Measurements from ENCODE around the gene GALNT18.

The GALNT18 gene

GRCh38 chr11:11279956-11280689 lies 341.7 kb downstream of the GALNT18 start:
- TF ChIP-seq POU6F1 (CRISPR knock-in tag; IDR thresholded peaks at IDR 0.05; ENCODE audit: borderline replicate concordance, low read depth) = no peak
- no peak for TF ChIP-seq ZC3H10 (CRISPR knock-in tag; IDR thresholded peaks at IDR 0.05)
- no peak for TF ChIP-seq ESRRG (CRISPR knock-in tag; IDR thresholded peaks at IDR 0.05)
- no peak for TF ChIP-seq TSHZ2 (CRISPR knock-in tag; IDR thresholded peaks at IDR 0.05)
- TF ChIP-seq SNAI2 (CRISPR knock-in tag; IDR thresholded peaks at IDR 0.05) = no peak
- TF ChIP-seq ZFP3 (CRISPR knock-in tag; IDR thresholded peaks at IDR 0.05) = no peak
- TF ChIP-seq PATZ1 (CRISPR knock-in tag; IDR thresholded peaks at IDR 0.05; ENCODE audit: borderline replicate concordance) = no peak
- no peak for TF ChIP-seq CSDC2 (CRISPR knock-in tag; IDR thresholded peaks at IDR 0.05)
- no peak for TF ChIP-seq CSRNP3 (CRISPR knock-in tag; IDR thresholded peaks at IDR 0.05)
- no peak for TF ChIP-seq ZNF70 (CRISPR knock-in tag; IDR thresholded peaks at IDR 0.05)
- TF ChIP-seq RARB (CRISPR knock-in tag; IDR thresholded peaks at IDR 0.05) = no peak
- no peak for TF ChIP-seq BACH2 (CRISPR knock-in tag; IDR thresholded peaks at IDR 0.05; ENCODE audit: borderline replicate concordance)
- TF ChIP-seq PPARA (CRISPR knock-in tag; IDR thresholded peaks at IDR 0.05; ENCODE audit: borderline replicate concordance) = no peak
- TF ChIP-seq ZFP30 (CRISPR knock-in tag; IDR thresholded peaks at IDR 0.05) = no peak
- no peak for ATAC-seq

- no peak for TF ChIP-seq TCF4 (CRISPR knock-in tag; IDR thresholded peaks at IDR 0.05; ENCODE audit: borderline replicate concordance)
- no peak for TF ChIP-seq ESRRG (CRISPR knock-in tag; IDR thresholded peaks at IDR 0.05)
- TF ChIP-seq RARB (CRISPR knock-in tag; IDR thresholded peaks at IDR 0.05) = no peak
- no peak for TF ChIP-seq GLIS3 (CRISPR knock-in tag; IDR thresholded peaks at IDR 0.05)
- no peak for TF ChIP-seq ZFP30 (CRISPR knock-in tag; IDR thresholded peaks at IDR 0.05)
- TF ChIP-seq TOX (CRISPR knock-in tag; IDR thresholded peaks at IDR 0.05; ENCODE audit: borderline replicate concordance) = no peak
- no peak for TF ChIP-seq ARNTL (CRISPR knock-in tag; IDR thresholded peaks at IDR 0.05; ENCODE audit: borderline replicate concordance, low read depth)
- TF ChIP-seq BACH2 (CRISPR knock-in tag; IDR thresholded peaks at IDR 0.05; ENCODE audit: borderline replicate concordance) = no peak
- TF ChIP-seq CREB5 (CRISPR knock-in tag; IDR thresholded peaks at IDR 0.05; ENCODE audit: low read depth) = no peak
- no peak for TF ChIP-seq POU6F1 (CRISPR knock-in tag; IDR thresholded peaks at IDR 0.05; ENCODE audit: borderline replicate concordance, low read depth)
- ATAC-seq = no peak
Observed at GRCh38 chr11:11272254-11272653, 349.6 kb downstream of the GALNT18 start.

All from SK-N-SH treated with all-trans-retinoic acid at 6 μM for 48 hours (cell line).